Mucosa of descending colon (tissue), 3 donors: ENCODE results near the gene GNG14. TPM values are rescaled to one million over a fixed set of nuclear protein-coding genes. Genes with fewer than 3 reads are reported as not detected.

ENCODE experiments used
- ATAC-seq: fragments of 200-7000 bp; cut with Tn5 transposase; one replicate; pipeline ENCODE4 v1.9.1; 2020; ENCODE audit warnings: mild to moderate bottlenecking, moderate library complexity
- DNase-seq, 3 donors: peaks; one replicate each; pipeline ENCODE4 v3.0.0-alpha.2; 2020
- H3K36me3 ChIP-seq: fragments of 200-600 bp; one replicate; pipeline ENCODE4 v1.8.0; 2021; ENCODE audit warnings: low read depth, mild to moderate bottlenecking
- H3K4me1 ChIP-seq: fragments of 200-600 bp; one replicate; pipeline ENCODE4 v1.8.0; 2021; ENCODE audit warnings: low read depth, mild to moderate bottlenecking
- H3K4me3 ChIP-seq: fragments of 200-600 bp; one replicate; pipeline ENCODE4 v1.8.0; 2021; ENCODE audit warnings: mild to moderate bottlenecking
- H3K9me3 ChIP-seq: fragments of 200-600 bp; one replicate; pipeline ENCODE4 v1.8.0; 2021; ENCODE audit warnings: mild to moderate bottlenecking
- CTCF ChIP-seq: fragments of 200-600 bp; IDR thresholded peaks from one replicate; pipeline ENCODE4 v1.8.0; 2022; ENCODE audit warnings: antibody characterized with exemption, mild to moderate bottlenecking
- intact Hi-C, 2 donors: fragments of 100-400 bp; cut with DNase I in 1 of 2; cut with micrococcal nuclease in 1 of 2; formaldehyde crosslinking; loops; one replicate each; pipeline versions ENCODE4 v1.11.0 to v1.11.1; 2022; cut with DNase I, micrococcal nuclease
- total RNA-seq, 3 donors: library from RNA; stranded (reverse); fragmentation: NEBNext Ultra II Directional in 2 of 3; extraction: Animal tissue kit (Norgen Biotek cat#: 25700) in 2 of 3; gene quantifications; one replicate each; pipeline versions ENCODE4 v1.2.1 to v1.2.4, GENCODE V29; 2021 to 2023
- donor health status: DM: no; HTN: no; CAD: no; lungs with moderate emphysema.
- donor health status: DM: no; HTN: no; CAD: no.
- donor health status: DM: no; HTN: yes; CAD: no.

The GNG14 gene
- total RNA-seq, 3 donors from 2014 or later, result not detected

DNA sequence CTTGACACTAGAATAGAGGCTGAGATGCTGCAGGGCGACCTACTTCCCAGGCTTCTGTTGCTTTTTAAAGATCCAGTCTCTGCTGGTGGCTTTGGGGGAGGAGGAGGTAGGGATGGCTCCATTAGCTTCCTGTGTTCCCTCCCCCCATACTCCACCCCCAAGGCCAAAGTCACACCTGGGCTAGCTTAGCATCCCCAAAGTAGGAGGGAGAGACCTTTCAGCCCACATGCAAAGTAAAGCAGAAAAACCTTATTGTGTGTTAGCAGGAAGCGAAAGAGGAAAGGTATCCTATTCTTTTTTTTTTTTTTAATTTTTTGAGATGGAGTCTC lies 39.2 kb downstream of the GNG14 start:
- ATAC-seq (no peak), DNase-seq (no peak)
- no peaks in the 10 kb centered on the region for H3K9me3 ChIP-seq
- peaks cover 11% of the 10 kb centered on the region for H3K36me3 ChIP-seq
- H3K4me1 ChIP-seq, result peaks cover 12% of the 10 kb centered on the region
- intact Hi-C loops, result no loop called here
- H3K4me3 ChIP-seq, result no peak overlapping the region
- no peak for TF ChIP-seq CTCF

DNA sequence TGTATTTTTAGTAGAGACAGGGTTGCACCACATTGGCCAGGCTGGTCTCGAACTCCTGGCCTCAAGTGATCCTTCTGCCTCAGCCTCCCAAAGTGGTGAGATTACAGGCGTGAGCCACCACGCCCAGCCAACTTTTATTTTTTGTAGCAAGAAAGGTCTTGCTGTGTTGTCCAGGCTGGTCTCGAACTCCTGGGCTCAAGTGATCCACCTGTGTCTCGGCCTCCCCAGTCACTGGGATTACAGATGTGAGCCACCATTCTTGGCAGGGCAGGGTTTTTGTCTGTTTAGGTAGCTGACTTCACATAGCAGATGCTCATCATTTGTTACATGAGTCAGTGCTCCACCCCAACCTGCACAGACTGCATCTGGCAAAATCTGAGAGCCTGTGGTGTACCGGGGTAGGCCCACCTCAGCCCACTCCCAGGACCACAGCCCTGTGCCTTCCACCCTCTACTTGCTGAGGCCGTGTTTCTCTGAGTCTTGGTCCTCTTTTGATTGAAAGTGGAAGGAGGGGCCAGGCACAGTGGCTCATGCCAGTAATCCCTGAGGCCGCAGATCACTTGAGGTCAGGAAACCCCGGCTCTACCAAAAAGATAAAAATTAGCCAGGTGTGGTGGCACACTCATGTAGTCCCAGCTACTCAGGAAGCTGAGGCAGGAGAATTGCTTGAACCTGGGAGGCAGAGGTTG lies 40.1 kb downstream of the GNG14 start:
- Histone ChIP-seq H3K4me1 (peaks cover 18% of the 10 kb centered on the region), H3K36me3 (peaks cover 11% of the 10 kb centered on the region), H3K4me3 (no peak overlapping the region), H3K9me3 (no peaks in the 10 kb centered on the region)
- TF ChIP-seq CTCF, result no peak
- ATAC-seq (no peak), DNase-seq (no peak)
- intact Hi-C loops, result no loop called here

GRCh38 chr19:12730064-12730463 lies 42.3 kb downstream of the GNG14 start:
- no peak for DNase-seq
- no peaks in the 10 kb centered on the region for H3K9me3 ChIP-seq
- peaks cover 19% of the 10 kb centered on the region for H3K4me1 ChIP-seq
- H3K4me3 ChIP-seq, result no peak overlapping the region
- ATAC-seq, result no peak
- no peak for TF ChIP-seq CTCF
- intact Hi-C loops, result no loop called here
- H3K36me3 ChIP-seq, result peaks cover 11% of the 10 kb centered on the region

DNA sequence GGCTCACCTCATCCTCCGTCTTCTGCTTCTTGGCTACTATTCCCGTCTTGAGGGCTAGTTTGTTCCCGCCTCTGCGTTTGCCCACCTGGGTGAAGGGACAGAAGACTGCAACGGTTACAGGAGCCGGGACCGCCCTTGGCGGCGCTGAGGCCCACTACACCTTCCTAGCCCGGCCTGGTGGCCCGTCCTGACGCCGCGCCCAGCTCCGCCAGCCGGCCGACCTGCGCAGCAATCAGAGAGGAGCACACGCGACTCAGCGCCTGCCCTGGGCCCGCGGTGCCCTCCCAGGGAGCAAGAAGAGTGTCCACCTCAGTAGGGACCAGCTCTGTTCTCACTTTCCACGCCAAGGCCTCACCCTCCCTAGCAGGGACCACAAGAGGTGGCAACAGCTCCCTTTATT lies 43.5 kb downstream of the GNG14 start:
- ATAC-seq, result no peak
- H3K4me1 ChIP-seq, result peaks cover 21% of the 10 kb centered on the region
- intact Hi-C loops, result no loop called here
- peaks cover 11% of the 10 kb centered on the region for H3K36me3 ChIP-seq
- no peaks in the 10 kb centered on the region for H3K9me3 ChIP-seq
- no peak for TF ChIP-seq CTCF
- DNase-seq, result no peak
- no peak overlapping the region for H3K4me3 ChIP-seq

DNA sequence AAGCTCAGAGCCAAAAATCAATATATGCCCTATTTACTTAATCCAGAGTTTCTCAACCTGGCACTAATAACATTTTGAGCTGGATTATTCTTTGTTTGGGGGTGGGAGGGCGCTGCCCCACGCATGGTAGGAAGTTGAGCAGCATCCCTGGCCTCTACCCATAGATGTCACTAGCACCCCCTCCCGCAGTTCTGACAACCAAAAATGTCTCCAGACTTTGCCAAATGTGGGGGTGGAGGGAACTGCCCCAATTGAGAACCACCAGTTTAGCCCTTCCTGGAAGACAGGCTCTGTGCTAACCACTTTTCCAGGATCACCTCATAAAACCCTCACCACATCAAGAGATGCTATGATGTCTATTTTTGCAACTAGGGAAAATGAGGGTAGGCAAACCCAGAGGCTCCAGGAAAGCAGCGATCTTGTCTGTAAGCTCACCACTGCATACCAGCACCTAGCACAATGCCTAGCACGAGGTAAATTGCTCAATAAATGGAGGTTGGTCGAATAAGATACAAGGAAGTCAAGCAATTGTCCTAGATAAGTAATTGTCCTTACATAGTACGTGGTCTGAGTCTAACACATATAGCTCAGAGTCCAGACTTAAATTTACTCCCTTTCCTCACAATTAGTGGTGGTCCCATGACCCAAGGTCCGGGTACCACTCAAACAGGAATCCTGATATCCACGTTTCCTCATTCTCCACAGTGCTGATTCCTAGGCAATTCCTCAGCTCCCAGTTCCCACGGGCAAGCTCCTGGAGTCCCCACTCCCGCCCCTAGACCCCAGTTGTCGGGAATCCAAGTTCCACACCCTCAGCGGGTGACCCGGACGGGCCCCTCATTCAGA lies 45.8 kb downstream of the GNG14 start:
- H3K36me3 ChIP-seq, result peaks cover 11% of the 10 kb centered on the region
- peak in 1 of 3 donors; percentile 22 for DNase-seq

More for the DNA sequence above, 45.8 kb downstream of the GNG14 start:
- Histone ChIP-seq H3K4me1 (peaks cover 33% of the 10 kb centered on the region), H3K9me3 (no peaks in the 10 kb centered on the region), H3K4me3 (peak overlapping the region; percentile 68)
- no peak for ATAC-seq
- intact Hi-C loops, result no loop called here
- TF ChIP-seq CTCF, result no peak
